Astrocyte (in vitro differentiated cells and primary cell): ENCODE data around the gene BEND6.

Source experiments
- EZH2 ChIP-seq: IDR thresholded peaks from 2 replicates; pipeline ENCODE4 v1.6.1; 2012; ENCODE audit warnings: mild to moderate bottlenecking, low read length, inconsistent platforms; ENCODE audit not compliant: insufficient read depth
- TF ChIP-seq, protein P1 (sequence below): IDR thresholded peaks from 2 replicates; pipeline ENCODE4 v1.5.1; 2011; ENCODE audit warnings: low read depth, mild to moderate bottlenecking, inconsistent platforms, low read length, moderate library complexity; ENCODE audit not compliant: insufficient read depth

- TF ChIP-seq, protein P1, sequence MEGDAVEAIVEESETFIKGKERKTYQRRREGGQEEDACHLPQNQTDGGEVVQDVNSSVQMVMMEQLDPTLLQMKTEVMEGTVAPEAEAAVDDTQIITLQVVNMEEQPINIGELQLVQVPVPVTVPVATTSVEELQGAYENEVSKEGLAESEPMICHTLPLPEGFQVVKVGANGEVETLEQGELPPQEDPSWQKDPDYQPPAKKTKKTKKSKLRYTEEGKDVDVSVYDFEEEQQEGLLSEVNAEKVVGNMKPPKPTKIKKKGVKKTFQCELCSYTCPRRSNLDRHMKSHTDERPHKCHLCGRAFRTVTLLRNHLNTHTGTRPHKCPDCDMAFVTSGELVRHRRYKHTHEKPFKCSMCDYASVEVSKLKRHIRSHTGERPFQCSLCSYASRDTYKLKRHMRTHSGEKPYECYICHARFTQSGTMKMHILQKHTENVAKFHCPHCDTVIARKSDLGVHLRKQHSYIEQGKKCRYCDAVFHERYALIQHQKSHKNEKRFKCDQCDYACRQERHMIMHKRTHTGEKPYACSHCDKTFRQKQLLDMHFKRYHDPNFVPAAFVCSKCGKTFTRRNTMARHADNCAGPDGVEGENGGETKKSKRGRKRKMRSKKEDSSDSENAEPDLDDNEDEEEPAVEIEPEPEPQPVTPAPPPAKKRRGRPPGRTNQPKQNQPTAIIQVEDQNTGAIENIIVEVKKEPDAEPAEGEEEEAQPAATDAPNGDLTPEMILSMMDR, result no peak
- no peak for TF ChIP-seq EZH2
Observed at GRCh38 chr6:56957856-56958255, 2.9 kb downstream of the BEND6 start.
